BE2C (cell line): ENCODE data around the gene PTPRN2.
"Not testable (repeated sequence)": the region's sequence is repeated elsewhere in the genome, so short reads cannot be mapped to it uniquely, and the experiment has no call there.

Experiments used
- DNase-seq: peaks from one replicate; pipeline ENCODE4 v3.0.0-alpha.2; 2020
- H3K27me3 ChIP-seq: fragments of 250-450 bp; sonication (Bioruptor Pico); 2 replicates; pipeline ENCODE4 v1.5.1; 2020; ENCODE audit warnings: mild to moderate bottlenecking
- H3K36me3 ChIP-seq: fragments of 250-450 bp; sonication (Bioruptor Pico); 2 replicates; pipeline ENCODE4 v1.5.1; 2020; ENCODE audit warnings: mild to moderate bottlenecking
- H3K4me1 ChIP-seq: fragments of 250-450 bp; sonication (Bioruptor Pico); 2 replicates; pipeline ENCODE4 v1.5.1; 2020
- H3K4me3 ChIP-seq: 2 replicates; pipeline ENCODE4 v1.5.1; 2011; ENCODE audit warnings: low read depth, low read length
- H3K9me3 ChIP-seq: fragments of 250-450 bp; sonication (Bioruptor Pico); 2 replicates; pipeline ENCODE4 v1.5.1; 2020
- CTCF ChIP-seq: IDR thresholded peaks from 2 replicates; pipeline ENCODE4 v1.5.1; 2012; ENCODE audit warnings: mild to moderate bottlenecking, low read depth, low read length

Gene PTPRN2

GRCh38 chr7:157906583-157906982, 681.0 kb downstream of the PTPRN2 start:
- Histone ChIP-seq H3K4me1 (no peaks in the 10 kb centered on the region), H3K36me3 (no peaks in the 10 kb centered on the region), H3K4me3 (no peak overlapping the region), H3K27me3 (no peaks in the 10 kb centered on the region), H3K9me3 (no peaks in the 10 kb centered on the region)
- DNase-seq = no peak
- TF ChIP-seq CTCF = no peak

GRCh38 chr7:157905651-157906461, 681.8 kb downstream of the PTPRN2 start:
- DNase-seq = no peak
- Histone ChIP-seq H3K4me1 (no peaks in the 10 kb centered on the region), H3K4me3 (no peak overlapping the region), H3K9me3 (no peaks in the 10 kb centered on the region), H3K36me3 (no peaks in the 10 kb centered on the region), H3K27me3 (no peaks in the 10 kb centered on the region)
- TF ChIP-seq CTCF = no peak

GRCh38 chr7:157904866-157905570, 682.6 kb downstream of the PTPRN2 start:
- no peaks in the 10 kb centered on the region for H3K9me3 ChIP-seq
- no peak for TF ChIP-seq CTCF

GRCh38 chr7:157904211-157904865, 683.3 kb downstream of the PTPRN2 start:
- no peak for DNase-seq
- H3K27me3 ChIP-seq = no peaks in the 10 kb centered on the region
- no peak overlapping the region for H3K4me3 ChIP-seq
- H3K36me3 ChIP-seq = no peaks in the 10 kb centered on the region
- no peaks in the 10 kb centered on the region for H3K9me3 ChIP-seq
- H3K4me1 ChIP-seq = no peaks in the 10 kb centered on the region
- no peak for TF ChIP-seq CTCF

More at GRCh38 chr7:157904866-157905570, 682.6 kb downstream of the PTPRN2 start:
- H3K36me3 ChIP-seq = no peaks in the 10 kb centered on the region
- no peak overlapping the region for H3K4me3 ChIP-seq
- no peaks in the 10 kb centered on the region for H3K4me1 ChIP-seq
- no peaks in the 10 kb centered on the region for H3K27me3 ChIP-seq
- DNase-seq = no peak

- TF ChIP-seq CTCF = no peak
- no peak for DNase-seq
- no peaks in the 10 kb centered on the region for H3K9me3 ChIP-seq
- H3K4me1 ChIP-seq = no peaks in the 10 kb centered on the region
- H3K27me3 ChIP-seq = no peaks in the 10 kb centered on the region
- no peak overlapping the region for H3K4me3 ChIP-seq
- no peaks in the 10 kb centered on the region for H3K36me3 ChIP-seq
Observed at GRCh38 chr7:157903710-157904109, 683.9 kb downstream of the PTPRN2 start.

GRCh38 chr7:157903296-157903695, 684.3 kb downstream of the PTPRN2 start:
- H3K27me3 ChIP-seq = no peaks in the 10 kb centered on the region
- no peaks in the 10 kb centered on the region for H3K4me1 ChIP-seq
- no peaks in the 10 kb centered on the region for H3K36me3 ChIP-seq
- DNase-seq = no peak
- no peak overlapping the region for H3K4me3 ChIP-seq
- no peaks in the 10 kb centered on the region for H3K9me3 ChIP-seq
- TF ChIP-seq CTCF = no peak

GRCh38 chr7:157901816-157902610, 685.6 kb downstream of the PTPRN2 start:
- not testable (repeated sequence) for H3K4me3 ChIP-seq, H3K4me1 ChIP-seq, H3K36me3 ChIP-seq, DNase-seq, H3K9me3 ChIP-seq, H3K27me3 ChIP-seq
